DND-41 (cell line): ENCODE results near the gene ATP5F1D.

Source experiments
- ATAC-seq: fragments of 200-7000 bp; cut with Tn5 transposase; 3 replicates; pipeline ENCODE4 v1.9.1; 2021; ENCODE audit warnings: low read depth; ENCODE audit not compliant: insufficient read depth
- DNase-seq: peaks from one replicate; pipeline ENCODE4 v3.0.0-alpha.2; 2020
- H2AFZ ChIP-seq: 2 replicates; pipeline ENCODE4 v1.6.0; 2012; ENCODE audit warnings: low read depth, low read length
- H3K27ac ChIP-seq: 2 replicates; pipeline ENCODE4 v1.5.1; 2012; ENCODE audit warnings: low read length, inconsistent platforms
- H3K27me3 ChIP-seq: fragments of 200-600 bp; sonication (generic); 2 replicates; pipeline ENCODE4 v1.6.0; 2012; ENCODE audit warnings: low read length, mild to moderate bottlenecking, inconsistent platforms; ENCODE audit not compliant: insufficient read depth, poor library complexity
- H3K36me3 ChIP-seq: 2 replicates; pipeline ENCODE4 v1.5.1; 2012; ENCODE audit warnings: low read length, inconsistent platforms; ENCODE audit not compliant: insufficient read depth
- H3K4me1 ChIP-seq: 2 replicates; pipeline ENCODE4 v1.5.1; 2012; ENCODE audit warnings: mild to moderate bottlenecking, low read length; ENCODE audit not compliant: insufficient read depth
- H3K4me2 ChIP-seq: 2 replicates; pipeline ENCODE4 v1.6.0; 2012; ENCODE audit warnings: mild to moderate bottlenecking, moderate library complexity, low read length, inconsistent platforms; ENCODE audit not compliant: insufficient read depth
- H3K4me3 ChIP-seq, 2 experiments: fragments of 200-600 bp in 1 of 2; shearing (Covaris generic) in 1 of 2; 2 replicates each; pipeline ENCODE4 v1.5.1; 2012 to 2016; ENCODE audit warnings: inconsistent platforms in 2 of 2, low read length in 2 of 2, mild to moderate bottlenecking in 2 of 2, low read depth in 1 of 2, moderate library complexity in 1 of 2
- H3K79me2 ChIP-seq: 2 replicates; pipeline ENCODE4 v1.6.0; 2012; ENCODE audit warnings: low read length, inconsistent platforms; ENCODE audit not compliant: insufficient read depth
- H3K9ac ChIP-seq: 2 replicates; pipeline ENCODE4 v1.6.0; 2012; ENCODE audit warnings: low read depth, mild to moderate bottlenecking, inconsistent platforms, low read length, moderate library complexity
- H3K9me3 ChIP-seq: 2 replicates; pipeline ENCODE4 v1.5.1; 2012; ENCODE audit warnings: low read length, moderate library complexity, mild to moderate bottlenecking, inconsistent platforms; ENCODE audit not compliant: insufficient read depth, severe bottlenecking
- H4K20me1 ChIP-seq: 2 replicates; pipeline ENCODE4 v1.6.0; 2012; ENCODE audit warnings: low read length; ENCODE audit not compliant: insufficient read depth
- CTCF ChIP-seq: IDR thresholded peaks from 2 replicates; pipeline ENCODE4 v1.5.1; 2012; ENCODE audit warnings: borderline replicate concordance, low read length, moderate library complexity, mild to moderate bottlenecking; ENCODE audit not compliant: poor library complexity, severe bottlenecking; ENCODE audit errors: extremely low read depth
- EZH2 ChIP-seq: IDR thresholded peaks from 3 replicates; pipeline ENCODE4 v1.6.1; 2012; ENCODE audit warnings: borderline replicate concordance, low read depth, mild to moderate bottlenecking, moderate library complexity, low read length, inconsistent platforms; ENCODE audit not compliant: severe bottlenecking

The ATP5F1D gene

DNA sequence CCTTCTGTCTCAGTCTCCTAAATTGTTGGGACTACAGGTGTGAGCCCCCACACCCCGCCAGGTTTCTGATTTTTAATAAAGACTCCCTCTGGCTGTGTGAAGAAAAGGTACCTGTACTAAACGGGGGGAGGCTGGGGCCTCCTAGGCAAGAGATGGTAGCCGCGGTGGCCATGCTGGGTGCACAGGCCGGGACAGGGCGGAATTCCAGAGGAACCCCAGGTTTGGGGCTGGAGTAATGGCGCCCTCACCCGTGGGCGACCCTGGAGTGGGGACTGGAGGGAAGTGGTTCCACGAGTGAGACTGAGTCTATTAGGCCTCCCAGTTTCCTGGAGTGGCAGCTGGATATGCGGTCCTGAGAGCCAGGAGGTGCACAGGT is 2.1 kb upstream of the ATP5F1D start:
- Histone ChIP-seq H4K20me1 (peaks cover 14% of the 10 kb centered on the region), H3K36me3 (peaks cover 7% of the 10 kb centered on the region; the same call in 1 of the 2 replicates), H3K4me1 (peaks cover 60% of the 10 kb centered on the region), H3K4me2 (peak overlapping the region; percentile 96), H3K9ac (peak overlapping the region; percentile 55; the same call in 1 of the 2 replicates), H2AFZ (peak overlapping the region; percentile 67), H3K27me3 (peaks cover 6% of the 10 kb centered on the region), H3K9me3 (no peaks in the 10 kb centered on the region), H3K79me2 (peaks cover 31% of the 10 kb centered on the region), H3K4me3 (peak overlapping the region in 1 of 2 experiments; percentile 55; a peak in 2 of 4 replicates), H3K27ac (peak overlapping the region; percentile 21; the same call in 1 of the 2 replicates)
- DNase-seq (no peak), ATAC-seq (no peak)
- no peak for TF ChIP-seq CTCF
- no peak for TF ChIP-seq EZH2

GRCh38 chr19:1239796-1240737 is 1.5 kb upstream of the ATP5F1D start:
- peak overlapping the region; percentile 67 for H2AFZ ChIP-seq
- peak overlapping the region; percentile 55 for H3K9ac ChIP-seq
- peaks cover 67% of the 10 kb centered on the region for H3K4me1 ChIP-seq
- H3K79me2 ChIP-seq, result peaks cover 34% of the 10 kb centered on the region
- peak overlapping the region; percentile 96 for H3K4me2 ChIP-seq
- peaks cover 13% of the 10 kb centered on the region; the same call in 1 of the 2 replicates for H3K36me3 ChIP-seq
- H3K4me3 ChIP-seq, result peak overlapping the region in 1 of 2 experiments; percentile 55; a peak in 3 of 4 replicates
- H4K20me1 ChIP-seq, result peaks cover 20% of the 10 kb centered on the region
- DNase-seq, result peak; percentile 93
- peak; percentile 62 for ATAC-seq
- H3K27me3 ChIP-seq, result peaks cover 6% of the 10 kb centered on the region
- no peaks in the 10 kb centered on the region for H3K9me3 ChIP-seq
- TF ChIP-seq CTCF, result peak; percentile 95
- no peak for TF ChIP-seq EZH2
- peak overlapping the region; percentile 21 for H3K27ac ChIP-seq

DNA sequence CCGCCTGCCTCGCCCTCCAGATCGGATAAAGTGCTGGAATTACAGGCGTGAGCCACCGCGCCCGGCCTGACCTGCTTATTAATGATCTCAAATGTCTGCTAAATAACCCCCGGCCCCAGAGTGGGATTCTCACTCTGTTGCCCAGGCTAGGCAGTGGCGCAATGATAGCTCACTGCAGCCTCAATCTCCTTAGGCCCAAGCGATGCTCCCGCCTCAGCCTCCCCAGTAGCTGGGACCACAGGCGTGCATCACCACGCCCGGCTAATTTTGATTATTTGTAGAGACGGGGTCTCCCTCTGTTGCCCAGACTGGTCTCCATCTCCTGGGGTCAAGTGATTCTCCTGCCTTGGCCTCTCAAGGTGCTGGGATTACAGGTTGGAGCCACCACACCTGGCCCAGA is 626 bp upstream of the ATP5F1D start:
- H3K9ac ChIP-seq, result peak overlapping the region; percentile 94

More for the DNA sequence above, 626 bp upstream of the ATP5F1D start:
- Histone ChIP-seq H3K4me2 (peak overlapping the region; percentile 96), H3K27ac (peak overlapping the region; percentile 68), H4K20me1 (peaks cover 20% of the 10 kb centered on the region), H3K9me3 (no peaks in the 10 kb centered on the region), H3K36me3 (peaks cover 15% of the 10 kb centered on the region; the same call in 1 of the 2 replicates), H3K4me1 (peaks cover 68% of the 10 kb centered on the region), H3K4me3 (peak overlapping the region; percentile 80 to 99; a peak in 3 of 4 replicates), H3K79me2 (peaks cover 34% of the 10 kb centered on the region), H2AFZ (peak overlapping the region; percentile 76), H3K27me3 (peaks cover 6% of the 10 kb centered on the region)
- DNase-seq (no peak), ATAC-seq (no peak)
- no peak for TF ChIP-seq CTCF
- TF ChIP-seq EZH2, result no peak
